ENCODE measurements around the gene FUCA2. TPM values are rescaled to one million over a fixed set of nuclear protein-coding genes. Genes with fewer than 3 reads are reported as not detected.

The FUCA2 gene
- total RNA-seq, 2 donors from 2014 or later, result 58.6 to 59.3 TPM

DNA sequence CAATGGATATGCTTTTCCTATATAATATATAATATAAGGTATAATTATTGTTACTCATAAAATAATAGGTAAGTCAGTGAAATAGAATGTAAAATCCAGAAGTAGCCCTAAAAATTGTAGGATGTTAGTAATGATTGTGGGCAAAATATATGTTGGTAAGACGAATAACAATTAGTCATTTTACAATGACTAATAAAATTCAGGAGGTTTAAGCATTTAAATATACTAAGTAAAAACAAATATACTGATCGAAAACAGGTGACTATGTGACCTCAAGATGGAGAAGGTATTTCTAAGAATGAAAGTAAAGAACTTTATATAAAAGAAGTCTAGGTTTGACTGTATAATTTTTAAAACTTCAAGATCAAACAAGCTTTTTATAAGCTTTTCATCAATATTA, 28.9 kb downstream of the FUCA2 start:
- Mint-ChIP-seq H3K27me3 (ENCODE audit: insufficient read depth) (no peaks in the 10 kb centered on the region), H3K27ac (no peak overlapping the region), H3K4me1 (no peaks in the 10 kb centered on the region), H3K36me3 (ENCODE audit: low read depth) (no peaks in the 10 kb centered on the region), H3K4me3 (no peak overlapping the region), H3K9me3 (no peaks in the 10 kb centered on the region)
- DNase-seq, result no peak
- no peak overlapping the region for H3K4me3 ChIP-seq (ENCODE audit: low read length)
- TF ChIP-seq, protein P1, sequence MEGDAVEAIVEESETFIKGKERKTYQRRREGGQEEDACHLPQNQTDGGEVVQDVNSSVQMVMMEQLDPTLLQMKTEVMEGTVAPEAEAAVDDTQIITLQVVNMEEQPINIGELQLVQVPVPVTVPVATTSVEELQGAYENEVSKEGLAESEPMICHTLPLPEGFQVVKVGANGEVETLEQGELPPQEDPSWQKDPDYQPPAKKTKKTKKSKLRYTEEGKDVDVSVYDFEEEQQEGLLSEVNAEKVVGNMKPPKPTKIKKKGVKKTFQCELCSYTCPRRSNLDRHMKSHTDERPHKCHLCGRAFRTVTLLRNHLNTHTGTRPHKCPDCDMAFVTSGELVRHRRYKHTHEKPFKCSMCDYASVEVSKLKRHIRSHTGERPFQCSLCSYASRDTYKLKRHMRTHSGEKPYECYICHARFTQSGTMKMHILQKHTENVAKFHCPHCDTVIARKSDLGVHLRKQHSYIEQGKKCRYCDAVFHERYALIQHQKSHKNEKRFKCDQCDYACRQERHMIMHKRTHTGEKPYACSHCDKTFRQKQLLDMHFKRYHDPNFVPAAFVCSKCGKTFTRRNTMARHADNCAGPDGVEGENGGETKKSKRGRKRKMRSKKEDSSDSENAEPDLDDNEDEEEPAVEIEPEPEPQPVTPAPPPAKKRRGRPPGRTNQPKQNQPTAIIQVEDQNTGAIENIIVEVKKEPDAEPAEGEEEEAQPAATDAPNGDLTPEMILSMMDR (conservative IDR thresholded peaks at IDR 0.05), result no peak
- no peak overlapping the region for H3K9ac ChIP-seq (ENCODE audit: extremely low read depth, low read length, poor library complexity, severe bottlenecking)
- no peaks in the 10 kb centered on the region for H3K27me3 ChIP-seq (ENCODE audit: control insufficient read depth, insufficient read depth, low read length, poor library complexity, severe bottlenecking)
- peaks cover 3% of the 10 kb centered on the region for H3K36me3 ChIP-seq (ENCODE audit: control insufficient read depth, insufficient read depth, low read length)
- no peaks in the 10 kb centered on the region for H3K4me1 ChIP-seq (ENCODE audit: control insufficient read depth, insufficient read depth, low read length)
- no peak overlapping the region for H3K27ac ChIP-seq (ENCODE audit: low read depth, low read length)
- WGBS, 2 experiments (ENCODE audit: insufficient coverage in 1 of 2, insufficient read length in 1 of 2), result 73% methylated on average over 2 of the region's 2 CpGs; no CpG with 5 or more reads in 1 of the 2 experiments
- no peaks in the 10 kb centered on the region for H3K9me3 ChIP-seq (ENCODE audit: control insufficient read depth, low read length)

DNA sequence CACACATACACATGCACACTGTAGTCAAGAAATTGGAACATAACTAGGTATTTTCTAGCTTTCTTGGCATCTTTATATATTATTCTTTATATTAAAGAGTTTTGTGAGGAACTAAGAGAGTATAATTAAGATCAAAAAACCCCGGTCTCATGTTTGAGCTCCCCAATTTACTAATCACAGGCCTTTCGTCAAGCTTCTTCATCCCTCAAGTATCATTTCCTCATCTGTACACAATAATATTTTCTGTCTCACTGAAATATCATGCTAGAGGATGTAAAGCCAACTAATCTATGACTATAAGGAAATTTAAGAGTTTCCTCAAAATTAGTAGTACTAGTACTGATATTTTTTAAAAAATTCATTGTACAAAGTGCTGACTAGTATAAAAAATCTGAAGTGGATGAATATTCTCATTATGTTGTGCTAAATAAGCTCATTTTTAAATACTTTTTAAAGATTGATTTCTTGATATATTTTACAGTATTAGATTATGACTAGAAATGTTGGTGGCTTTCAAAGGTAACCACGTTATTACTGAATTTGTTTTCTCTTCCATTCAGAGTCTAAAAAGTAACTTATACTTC, 32.9 kb downstream of the FUCA2 start:
- no peaks in the 10 kb centered on the region for H3K9me3 Mint-ChIP-seq
- no peaks in the 10 kb centered on the region for H3K4me1 Mint-ChIP-seq
- no peak for DNase-seq
- no peaks in the 10 kb centered on the region for H3K4me1 ChIP-seq (ENCODE audit: control insufficient read depth, insufficient read depth, low read length)
- no peak overlapping the region for H3K27ac ChIP-seq (ENCODE audit: low read depth, low read length)
- no peak overlapping the region for H3K9ac ChIP-seq (ENCODE audit: extremely low read depth, low read length, poor library complexity, severe bottlenecking)
- H3K27me3 Mint-ChIP-seq (ENCODE audit: insufficient read depth), result no peaks in the 10 kb centered on the region
- peaks cover 10% of the 10 kb centered on the region for H3K36me3 Mint-ChIP-seq (ENCODE audit: low read depth)
- no peaks in the 10 kb centered on the region for H3K9me3 ChIP-seq (ENCODE audit: control insufficient read depth, low read length)
- TF ChIP-seq, protein P1 (conservative IDR thresholded peaks at IDR 0.05), result no peak
- H3K27ac Mint-ChIP-seq, result no peak overlapping the region
- no peaks in the 10 kb centered on the region for H3K27me3 ChIP-seq (ENCODE audit: control insufficient read depth, insufficient read depth, low read length, poor library complexity, severe bottlenecking)
- H3K4me3 Mint-ChIP-seq, result no peak overlapping the region
- 95 to 96% methylated on average over 3 of the region's 3 CpGs for WGBS, 2 experiments (ENCODE audit: insufficient coverage in 1 of 2, insufficient read length in 1 of 2)
- no peak overlapping the region for H3K4me3 ChIP-seq (ENCODE audit: low read length)
- peaks cover 7% of the 10 kb centered on the region for H3K36me3 ChIP-seq (ENCODE audit: control insufficient read depth, insufficient read depth, low read length)

DNA sequence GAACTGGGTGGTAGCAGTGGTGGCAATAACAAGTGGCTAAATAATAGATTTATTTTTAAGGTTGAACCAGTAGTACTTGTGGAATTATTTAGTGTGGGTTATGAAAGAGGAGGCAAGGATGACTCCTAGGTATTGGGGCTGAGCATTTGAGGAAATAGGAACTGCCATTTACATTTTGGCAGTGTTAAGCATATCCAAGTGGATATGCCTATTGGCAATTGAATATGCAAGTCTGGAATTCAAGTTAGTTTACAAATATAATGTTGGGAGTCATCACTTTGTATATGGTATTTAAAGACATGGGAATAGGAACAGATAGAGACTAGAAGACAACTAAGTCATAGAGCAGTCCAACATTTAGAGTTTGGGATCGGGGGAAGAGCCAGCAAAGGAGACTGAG, 35.0 kb downstream of the FUCA2 start:
- peaks cover 7% of the 10 kb centered on the region for H3K36me3 ChIP-seq (ENCODE audit: control insufficient read depth, insufficient read depth, low read length)
- Mint-ChIP-seq H3K27ac (no peak overlapping the region), H3K36me3 (ENCODE audit: low read depth) (peaks cover 15% of the 10 kb centered on the region), H3K4me1 (no peaks in the 10 kb centered on the region), H3K4me3 (no peak overlapping the region), H3K9me3 (no peaks in the 10 kb centered on the region), H3K27me3 (ENCODE audit: insufficient read depth) (no peaks in the 10 kb centered on the region)
- H3K27ac ChIP-seq (ENCODE audit: low read depth, low read length), result no peak overlapping the region
- no peaks in the 10 kb centered on the region for H3K4me1 ChIP-seq (ENCODE audit: control insufficient read depth, insufficient read depth, low read length)
- WGBS, 2 experiments (ENCODE audit: insufficient coverage in 1 of 2, insufficient read length in 1 of 2), result 88 to 91% methylated on average over 1 of the region's 1 CpG
- no peak overlapping the region for H3K4me3 ChIP-seq (ENCODE audit: low read length)
- no peak overlapping the region for H3K9ac ChIP-seq (ENCODE audit: extremely low read depth, low read length, poor library complexity, severe bottlenecking)
- H3K27me3 ChIP-seq (ENCODE audit: control insufficient read depth, insufficient read depth, low read length, poor library complexity, severe bottlenecking), result no peaks in the 10 kb centered on the region
- DNase-seq, result no peak
- TF ChIP-seq, protein P1 (conservative IDR thresholded peaks at IDR 0.05), result no peak
- no peaks in the 10 kb centered on the region for H3K9me3 ChIP-seq (ENCODE audit: control insufficient read depth, low read length)

Data from endodermal cell (in vitro differentiated cells).